ENCODE measurements around the gene CD276.
"Not testable (repeated sequence)": the region's sequence is repeated elsewhere in the genome, so short reads cannot be mapped to it uniquely, and the experiment has no call there.

Gene CD276

DNA sequence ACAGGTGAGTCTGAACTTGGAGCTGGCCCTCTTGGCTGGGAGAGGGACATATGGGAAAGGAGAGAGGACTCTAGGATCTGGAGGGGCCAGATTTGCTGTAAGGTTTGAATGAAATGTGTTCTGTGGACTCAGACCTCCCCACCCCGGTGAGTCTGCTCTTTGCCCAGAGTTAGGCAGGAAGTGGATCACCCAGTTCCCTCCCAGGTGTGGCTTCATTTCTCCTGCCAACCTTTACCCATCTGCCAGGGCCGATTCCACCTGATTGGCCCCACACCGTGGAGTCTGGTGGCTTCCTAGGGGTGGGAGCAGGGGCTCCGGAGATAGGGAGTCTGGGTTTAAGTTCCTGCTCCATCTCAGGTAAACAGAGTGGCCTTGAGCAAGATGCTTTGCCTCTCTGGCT, 25.5 kb downstream of the CD276 start:
- DNase-seq (ENCODE audit: low read depth in 2 of 2) = no peak

DNA sequence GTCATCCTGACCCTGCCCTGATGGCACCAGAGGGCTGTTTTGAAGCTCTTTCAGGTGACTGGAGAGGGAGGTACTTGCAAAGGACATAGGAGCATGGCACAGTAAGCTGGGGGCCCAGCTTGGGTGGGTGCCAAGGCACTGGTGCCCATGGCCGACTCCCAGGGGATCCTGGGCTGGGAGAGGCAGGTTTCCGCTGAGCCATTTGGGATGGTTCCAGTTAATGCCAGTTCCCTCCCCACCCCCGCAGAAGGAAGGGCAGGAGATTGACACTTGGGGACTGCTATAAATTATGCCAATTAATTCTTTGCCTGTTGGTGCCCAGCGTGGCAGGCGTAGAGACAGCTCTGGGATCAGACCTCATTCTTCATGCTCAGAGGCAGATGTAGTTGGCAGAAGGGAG, 26.1 kb downstream of the CD276 start:
- DNase-seq (ENCODE audit: low read depth in 2 of 2) = no peak

DNA sequence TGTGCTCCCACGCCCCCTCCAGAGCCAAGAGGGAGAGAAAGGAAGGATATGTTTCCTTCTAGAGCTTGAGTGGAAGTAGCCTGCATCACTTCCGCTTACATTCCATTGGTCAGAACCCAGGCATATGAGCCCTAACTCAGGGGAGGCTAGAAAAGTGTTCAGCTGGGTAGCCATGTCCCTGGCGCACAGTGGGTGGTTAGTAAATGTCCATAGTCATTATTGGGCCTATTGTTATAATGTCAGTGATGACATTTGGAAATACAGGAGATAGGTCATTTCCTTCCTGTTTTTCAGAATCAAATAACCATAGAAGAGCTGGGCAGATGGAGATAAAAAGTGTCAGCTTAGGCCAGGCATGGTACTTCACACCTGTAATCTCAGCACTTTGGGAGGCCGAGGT, 27.3 kb downstream of the CD276 start:
- DNase-seq (ENCODE audit: low read depth in 2 of 2) = no peak

DNA sequence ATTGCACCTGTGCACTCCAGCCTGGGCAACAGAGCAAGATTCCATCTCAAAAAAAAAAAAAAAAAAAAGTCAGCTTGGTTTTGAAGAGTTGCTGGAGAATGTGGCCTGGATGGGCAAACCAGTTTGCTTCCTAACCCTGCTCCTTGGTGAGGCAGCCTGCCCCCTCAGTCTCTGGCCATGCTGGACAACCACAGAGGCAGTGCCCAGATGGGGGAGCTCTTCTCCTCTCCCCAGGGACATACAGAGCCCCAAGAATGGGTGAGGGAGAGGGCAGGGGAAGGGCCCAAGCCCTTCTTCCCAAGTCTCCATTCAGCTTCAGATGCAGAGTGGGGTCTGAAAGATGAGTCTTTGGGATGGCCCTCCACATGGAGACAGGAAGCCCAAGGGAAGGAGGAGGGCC, 27.9 kb downstream of the CD276 start:
- DNase-seq (ENCODE audit: low read depth in 2 of 2) = no peak

DNA sequence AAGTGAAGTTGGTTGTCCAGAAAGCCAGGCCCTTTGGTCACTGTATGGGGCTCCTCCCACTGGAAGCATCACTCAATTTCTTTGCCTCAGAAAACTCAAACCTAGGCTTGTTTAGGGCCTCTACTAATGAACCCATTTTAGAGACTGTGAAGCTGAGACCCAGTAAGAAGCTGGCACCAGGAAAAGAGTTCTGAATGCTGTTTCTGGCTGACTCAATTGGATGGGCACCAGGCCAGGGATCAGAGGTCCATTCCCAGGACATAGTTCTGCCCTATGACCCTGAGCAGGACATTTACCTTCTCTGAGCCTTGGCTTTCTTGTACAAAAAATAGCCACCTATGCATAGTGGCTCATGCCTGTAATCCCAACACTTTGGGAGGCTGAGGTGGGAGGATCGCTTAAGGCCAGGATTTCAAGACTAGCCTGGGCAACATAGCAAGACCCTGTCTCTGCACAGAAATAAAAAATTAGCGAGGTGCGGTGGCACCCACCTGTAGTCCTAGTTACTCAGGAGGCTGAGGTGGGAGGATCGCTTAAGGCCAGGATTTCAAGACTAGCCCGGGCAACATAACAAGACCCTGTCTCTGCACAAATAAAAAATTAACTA, 30.6 kb downstream of the CD276 start:
- no peak for DNase-seq (ENCODE audit: low read depth in 2 of 2)

DNA sequence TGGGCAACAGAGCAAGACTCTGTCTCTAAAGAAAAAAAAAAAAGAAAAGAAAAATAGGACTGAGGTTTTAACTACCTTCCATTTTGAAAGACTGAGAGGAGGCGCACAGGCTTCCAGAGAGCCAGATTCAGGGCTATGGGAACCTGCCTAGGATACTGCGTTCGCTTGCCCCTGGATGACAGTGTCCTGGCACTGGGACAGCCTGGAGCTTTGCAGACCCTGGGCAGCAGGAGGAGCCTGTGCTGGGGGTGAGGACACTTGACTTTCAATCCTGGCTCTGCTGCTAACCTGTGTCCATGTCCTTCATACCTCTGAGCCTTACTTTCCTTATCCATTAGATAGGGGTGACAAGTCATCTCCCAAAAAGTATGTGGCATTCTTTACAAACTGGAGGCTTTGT, 31.2 kb downstream of the CD276 start:
- no peak for DNase-seq (ENCODE audit: low read depth in 2 of 2)

DNA sequence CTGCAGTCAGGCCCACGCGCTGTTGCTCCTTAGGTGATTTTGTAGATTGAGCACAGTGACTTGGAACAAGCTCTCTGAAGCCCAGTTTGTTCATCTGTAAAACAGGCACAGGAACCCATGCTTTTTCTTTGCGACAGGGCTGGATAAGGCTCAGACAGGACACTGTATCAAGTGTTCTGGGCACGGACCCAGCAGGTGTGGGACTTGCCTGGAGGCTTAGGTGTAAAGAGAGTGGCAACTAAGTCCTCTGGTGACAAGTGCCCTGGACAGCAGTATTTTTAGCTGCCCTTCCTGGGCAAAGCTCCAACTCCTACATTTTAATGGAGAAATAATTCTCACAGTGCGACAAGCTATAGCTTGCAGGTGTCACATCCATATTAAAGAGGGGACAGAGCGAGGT, 32.2 kb downstream of the CD276 start:
- DNase-seq (ENCODE audit: low read depth in 2 of 2) = no peak

DNA sequence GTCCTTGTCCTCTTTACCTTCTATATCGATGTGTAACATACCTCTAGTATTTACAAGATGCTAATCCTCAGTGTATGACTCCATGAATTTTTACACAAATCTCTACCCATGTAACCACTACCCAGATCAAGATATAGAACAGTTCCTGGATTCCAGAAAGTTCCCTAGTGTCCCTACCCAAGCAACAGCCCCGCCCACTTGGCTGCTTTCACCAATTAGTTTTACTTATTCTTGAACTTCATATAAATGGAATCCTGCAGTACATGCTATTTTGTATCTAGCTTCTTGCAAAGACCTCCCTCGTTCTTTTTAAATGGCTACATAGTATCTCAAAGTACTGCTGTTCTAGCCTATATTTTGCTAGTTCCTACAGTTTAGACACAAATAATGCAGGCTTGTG, 33.0 kb downstream of the CD276 start:
- no peak for DNase-seq (ENCODE audit: low read depth in 2 of 2)

DNA sequence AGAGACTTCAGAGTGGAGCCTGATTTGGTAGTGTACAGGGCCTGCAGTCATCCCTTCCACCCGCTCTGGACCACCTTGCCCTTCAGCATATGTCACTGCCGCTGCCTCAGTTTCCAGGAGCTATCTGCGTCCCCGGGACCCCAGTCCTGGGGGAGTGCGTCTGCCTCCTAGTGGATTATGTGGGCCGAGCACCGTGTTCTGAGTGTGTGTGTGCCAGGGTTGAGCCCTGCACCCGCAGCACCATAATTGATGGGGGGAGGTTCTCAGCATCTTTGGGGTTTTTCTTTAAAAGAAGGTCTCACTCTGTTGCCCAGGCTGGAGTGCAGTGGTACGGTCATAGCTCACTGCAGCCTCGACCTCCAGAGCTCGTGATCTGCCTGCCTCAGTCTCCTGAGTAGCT, 33.6 kb downstream of the CD276 start:
- no peak for DNase-seq (ENCODE audit: low read depth in 2 of 2)

DNA sequence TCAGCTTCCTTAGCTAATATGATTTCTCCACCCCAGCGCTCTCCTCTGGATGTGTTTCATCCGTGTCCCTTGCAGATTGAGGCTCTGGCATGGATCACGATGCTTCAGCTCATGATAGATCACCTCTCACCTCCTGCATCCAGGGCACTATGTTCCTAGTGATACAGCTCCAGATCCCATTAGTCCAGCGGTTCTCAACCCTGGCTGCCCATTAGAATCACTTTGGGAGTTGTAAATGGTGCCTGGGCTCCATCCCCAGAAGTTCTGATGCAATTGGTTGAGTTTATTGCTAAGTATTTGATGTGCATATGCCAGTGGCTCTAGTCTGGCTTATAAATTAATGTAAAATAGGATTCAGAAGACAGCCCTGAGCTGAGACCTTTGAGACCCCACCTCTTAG, 34.5 kb downstream of the CD276 start:
- DNase-seq (ENCODE audit: low read depth in 2 of 2) = no peak

DNA sequence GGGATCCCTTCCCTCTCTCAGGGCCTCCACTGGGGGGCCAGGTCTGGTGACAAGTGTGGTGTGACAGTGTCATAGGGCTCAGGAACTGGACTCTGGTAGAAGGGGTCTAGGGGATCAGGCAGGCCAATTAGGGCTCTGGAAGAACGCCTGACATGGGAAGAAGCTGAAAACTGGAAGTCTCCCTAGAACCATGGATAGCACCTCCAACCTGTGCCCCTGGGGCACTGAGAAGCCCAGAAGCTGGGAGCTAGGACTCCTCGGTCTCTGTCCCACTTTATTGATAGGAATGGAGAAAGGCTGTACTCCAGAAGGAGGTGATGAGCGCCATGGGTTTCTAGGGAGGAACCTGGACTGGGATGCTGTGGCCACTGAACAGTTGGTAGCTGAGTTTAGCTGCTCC, 38.2 kb downstream of the CD276 start:
- no peak for DNase-seq (ENCODE audit: low read depth in 2 of 2)

DNA sequence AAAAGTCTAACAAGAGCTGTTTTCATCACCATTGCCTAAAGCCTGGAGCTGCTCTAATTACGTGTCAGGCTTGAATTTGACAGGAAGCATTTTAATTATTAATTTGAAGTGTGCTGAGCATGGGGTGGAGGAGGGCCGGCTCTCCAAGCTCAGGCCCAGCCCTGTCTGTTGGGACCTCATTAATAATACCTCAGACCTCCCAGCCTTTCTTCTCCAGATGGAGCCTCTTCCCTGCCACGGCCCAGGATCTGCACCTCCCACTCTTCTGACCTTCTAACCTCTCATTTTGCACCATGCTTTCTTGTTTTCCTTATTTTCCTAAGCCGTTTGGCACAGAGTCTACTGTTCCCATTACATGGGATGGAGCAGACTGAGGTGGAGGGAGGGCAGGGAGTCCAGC, 39.0 kb downstream of the CD276 start:
- no peak for DNase-seq (ENCODE audit: low read depth in 2 of 2)

DNA sequence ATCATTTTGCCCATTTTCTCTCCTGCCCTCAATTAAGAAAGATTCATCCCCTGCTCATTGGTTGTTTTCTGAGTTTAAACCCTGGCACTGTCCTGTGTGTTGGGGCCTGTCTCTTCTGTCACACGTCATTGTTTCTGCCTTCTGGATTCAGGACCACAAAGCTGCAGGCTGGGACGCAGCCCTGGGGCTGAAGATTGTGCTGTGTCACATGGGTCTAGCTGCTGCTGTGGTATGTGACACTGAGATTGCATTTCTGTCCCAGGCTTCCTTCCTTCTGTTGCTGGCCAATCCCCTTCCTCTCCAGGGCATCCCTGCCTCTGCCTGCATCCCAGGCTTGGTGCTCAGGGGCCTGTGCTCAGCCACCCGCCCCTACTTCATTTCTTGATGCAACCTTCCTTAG, 40.0 kb downstream of the CD276 start:
- no peak for DNase-seq (ENCODE audit: low read depth in 2 of 2)

DNA sequence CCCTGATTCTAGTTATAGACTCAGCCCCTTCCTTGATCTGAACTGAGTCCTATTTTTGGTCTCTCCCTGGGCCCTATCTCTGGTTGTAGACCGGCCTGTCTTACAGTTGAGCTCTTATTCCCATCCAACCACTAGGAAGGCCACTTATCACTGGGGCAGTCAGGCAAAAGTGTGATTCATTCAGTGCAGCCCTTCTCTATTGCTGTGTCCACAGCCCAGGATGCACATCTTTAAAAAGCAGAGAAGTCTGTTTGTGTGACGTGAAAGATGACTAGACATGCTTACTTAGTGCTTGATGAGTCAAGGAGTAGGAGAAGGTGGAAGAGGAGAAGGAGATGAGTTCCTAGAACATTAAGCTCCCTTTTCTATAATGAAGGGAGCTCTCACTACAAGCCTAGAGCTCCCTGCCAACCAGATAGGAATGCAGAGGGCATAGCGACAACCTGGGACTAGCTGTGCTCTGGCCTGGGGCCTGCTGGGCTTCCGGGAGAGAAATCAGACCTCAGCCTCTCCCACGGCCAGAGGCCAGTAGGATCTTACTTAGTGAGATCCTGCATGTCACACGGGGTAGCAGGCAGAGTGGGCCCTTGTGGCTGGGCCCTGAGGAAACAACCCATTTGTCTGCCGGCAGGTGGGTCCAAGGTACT, 43.3 kb downstream of the CD276 start:
- DNase-seq (ENCODE audit: low read depth in 2 of 2) = no peak

DNA sequence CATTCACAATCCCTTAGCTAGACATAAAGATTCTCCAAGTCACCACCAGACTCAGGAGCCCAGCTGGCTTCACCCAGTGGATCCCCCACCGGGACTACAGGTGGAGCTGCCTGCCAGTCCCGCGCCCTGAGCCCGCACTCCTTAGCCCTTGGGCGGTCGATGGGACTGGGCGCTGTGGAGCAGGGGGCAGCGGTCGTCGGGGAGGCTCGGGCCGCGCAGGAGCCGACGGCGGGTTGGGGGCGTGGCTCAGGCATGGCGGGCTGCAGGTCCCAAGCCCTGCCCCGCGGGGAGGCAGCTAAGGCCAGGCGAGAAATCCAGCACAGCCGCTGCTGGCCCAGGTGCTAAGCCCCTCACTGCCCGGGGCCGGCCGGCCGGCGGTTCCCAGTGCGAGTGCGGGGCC, 47.9 kb downstream of the CD276 start:
- DNase-seq (ENCODE audit: low read depth in 2 of 2) = not testable (repeated sequence)

DNA sequence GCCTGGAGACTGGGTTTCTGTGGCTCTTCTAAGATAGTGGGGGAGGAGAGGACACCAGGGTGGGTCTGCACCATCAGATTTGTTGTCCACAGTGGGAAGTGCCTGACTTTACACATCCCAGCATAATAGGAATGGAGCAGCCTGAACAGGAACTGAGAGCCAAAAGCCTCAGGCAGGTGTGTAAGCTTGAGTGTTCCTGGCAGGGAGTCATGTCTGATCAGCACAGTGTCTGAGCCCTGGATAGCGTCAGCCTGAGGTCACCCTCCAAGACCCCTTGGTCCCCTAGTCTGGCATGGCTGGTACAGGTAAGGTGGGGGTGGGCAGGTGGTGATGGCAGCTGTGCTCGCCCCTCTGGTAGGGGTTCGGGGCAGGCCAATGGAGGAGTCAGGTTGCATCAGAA, 48.7 kb downstream of the CD276 start:
- no peak for DNase-seq (ENCODE audit: low read depth in 2 of 2)

DNA sequence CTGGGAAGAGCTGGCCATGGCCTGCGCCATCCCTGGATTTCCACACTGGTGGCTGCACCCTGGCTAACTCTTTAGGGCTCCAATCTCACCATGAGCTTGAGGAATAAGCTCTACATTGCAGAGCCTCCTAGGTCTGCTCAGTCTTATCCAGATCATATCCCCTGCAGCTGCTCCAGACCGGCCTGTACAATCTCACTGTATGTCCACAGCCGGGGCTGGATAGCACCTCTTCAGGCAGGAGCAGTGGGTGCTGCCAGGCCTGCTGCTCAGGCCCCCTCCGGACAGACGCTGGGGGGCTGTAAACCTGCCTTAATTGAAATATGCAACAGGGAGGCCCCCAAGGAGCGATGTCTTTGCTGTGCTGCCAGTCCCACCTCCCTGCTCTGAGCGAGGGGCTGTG, 53.4 kb downstream of the CD276 start:
- no peak for DNase-seq (ENCODE audit: low read depth in 2 of 2)

DNA sequence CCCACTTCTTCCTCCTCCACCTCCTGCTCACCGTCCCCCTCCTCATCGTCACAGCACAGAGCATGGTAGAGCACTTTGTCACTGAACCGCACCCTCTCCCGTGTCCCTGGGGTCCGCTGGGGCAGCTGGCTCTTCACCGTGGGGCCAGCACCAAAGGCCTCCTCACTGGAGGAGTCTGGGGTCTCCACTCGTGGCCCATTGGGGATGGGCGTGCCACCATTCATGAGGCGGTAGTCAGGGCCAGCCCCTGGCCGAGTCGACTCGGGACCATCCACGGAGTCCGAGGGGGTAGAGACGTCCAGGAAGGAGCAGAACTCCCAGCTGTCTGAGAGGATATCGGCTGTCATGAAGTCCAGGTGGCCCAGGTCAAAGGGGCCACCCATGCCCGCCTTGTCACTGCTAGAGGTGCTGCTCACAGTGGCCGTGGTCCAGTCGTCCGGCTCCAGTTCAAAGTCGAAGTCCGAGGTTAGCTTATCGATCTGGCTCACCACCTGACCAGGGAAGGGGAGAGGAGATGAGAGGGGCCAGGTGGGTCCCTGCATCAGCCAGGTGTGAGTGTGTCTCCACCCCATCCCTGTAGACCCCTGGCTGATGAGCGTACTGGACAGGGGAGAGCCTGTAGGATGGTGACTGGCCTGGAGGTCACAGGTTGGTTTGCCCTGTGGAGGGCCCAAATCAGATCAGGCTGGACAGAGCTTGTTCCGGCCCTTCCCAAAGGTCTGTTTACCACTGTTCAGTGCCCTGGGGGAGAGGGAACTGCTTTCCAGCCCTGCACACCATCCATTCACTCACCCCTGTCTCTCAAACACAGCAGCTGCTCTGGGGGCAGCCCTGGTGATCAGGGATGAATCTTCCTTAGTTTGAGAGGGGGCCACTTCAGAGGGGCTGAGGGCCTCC, 56.2 kb downstream of the CD276 start:
- no peak for DNase-seq (ENCODE audit: low read depth in 2 of 2)

DNA sequence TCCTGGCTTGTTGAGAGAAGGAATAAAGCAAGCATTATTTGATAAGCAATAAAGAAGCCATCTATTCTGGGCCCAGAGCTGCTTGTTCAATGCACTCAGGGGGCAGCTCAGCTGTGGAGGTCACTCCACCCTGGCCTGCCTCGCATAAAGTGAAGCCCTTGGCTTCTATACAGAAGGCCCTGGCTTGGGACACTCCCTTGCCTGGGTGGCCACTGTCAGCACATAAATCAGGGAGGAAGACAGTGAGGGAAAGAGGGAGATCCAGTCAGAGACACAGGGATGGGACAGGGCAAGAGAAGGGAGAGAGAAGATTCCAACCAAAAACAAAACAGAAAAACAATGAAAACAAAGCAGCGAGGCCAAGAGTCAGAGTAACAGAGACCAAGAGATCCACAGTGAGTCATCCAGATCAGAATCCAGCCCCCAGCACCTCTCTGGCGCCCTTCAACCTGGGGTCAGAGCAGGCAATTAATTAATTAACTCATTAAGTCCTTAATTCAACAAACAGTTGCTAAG, 57.2 kb downstream of the CD276 start:
- DNase-seq (ENCODE audit: low read depth in 2 of 2) = no peak

DNA sequence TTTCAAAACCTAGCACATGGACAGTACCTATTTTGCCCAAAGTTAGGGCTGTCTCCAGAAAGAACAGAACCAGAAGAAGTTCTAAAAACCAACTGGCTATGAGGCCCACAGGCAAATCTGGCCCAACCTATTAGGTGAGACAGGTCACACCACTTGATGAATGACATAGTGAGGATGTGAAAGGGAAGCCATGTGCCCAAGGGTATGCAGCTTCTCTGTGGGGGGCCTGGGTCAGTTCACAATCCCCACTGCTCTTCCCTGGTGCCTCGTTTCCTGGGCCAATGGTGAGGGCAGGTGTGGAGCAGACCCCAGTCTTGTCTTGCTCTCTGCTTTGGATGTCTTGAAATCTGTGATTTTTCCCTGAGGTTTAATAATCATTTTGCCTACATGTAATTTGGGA, 60.1 kb downstream of the CD276 start:
- no peak for DNase-seq (ENCODE audit: low read depth in 2 of 2)

DNA sequence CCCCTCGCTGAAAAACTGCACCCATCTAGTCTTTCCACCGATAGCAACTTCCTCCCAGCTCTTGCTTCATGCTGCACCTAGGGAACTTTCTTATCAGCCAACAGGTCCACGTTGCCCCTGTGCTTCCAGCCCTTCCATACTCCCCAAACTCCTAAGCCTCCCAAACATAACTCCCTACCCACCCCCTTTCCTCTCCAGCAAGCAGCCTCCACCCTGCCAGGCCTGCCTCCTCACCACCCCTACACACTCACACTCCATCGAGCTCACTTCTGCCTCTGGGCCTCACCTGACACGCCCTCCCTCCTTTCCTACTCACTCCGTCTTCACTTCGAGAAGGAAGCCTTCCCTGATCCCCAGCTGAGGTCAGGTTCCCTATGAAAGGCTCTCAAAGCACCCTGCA, 60.9 kb downstream of the CD276 start:
- DNase-seq (ENCODE audit: low read depth in 2 of 2) = no peak

DNA sequence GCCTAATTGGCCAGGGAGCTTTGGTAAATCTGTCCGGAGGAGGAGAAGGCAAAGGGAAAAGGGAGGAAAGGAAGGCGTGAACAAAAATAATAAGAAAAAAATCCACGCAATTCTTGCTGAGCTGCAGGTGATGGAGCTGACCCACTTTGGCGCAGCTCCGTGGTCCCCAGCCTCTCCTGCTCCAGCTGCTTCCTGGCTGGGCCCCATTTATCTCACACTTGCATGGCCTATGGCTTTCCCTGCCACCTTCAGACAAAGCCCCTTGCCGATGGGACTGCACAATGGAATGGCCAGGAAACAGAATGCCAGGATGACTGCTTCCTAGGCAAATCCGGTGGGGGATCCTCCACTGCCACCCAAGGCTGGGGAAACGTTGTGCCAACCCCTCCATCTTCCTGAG, 62.1 kb downstream of the CD276 start:
- DNase-seq (ENCODE audit: low read depth in 2 of 2) = no peak

DNA sequence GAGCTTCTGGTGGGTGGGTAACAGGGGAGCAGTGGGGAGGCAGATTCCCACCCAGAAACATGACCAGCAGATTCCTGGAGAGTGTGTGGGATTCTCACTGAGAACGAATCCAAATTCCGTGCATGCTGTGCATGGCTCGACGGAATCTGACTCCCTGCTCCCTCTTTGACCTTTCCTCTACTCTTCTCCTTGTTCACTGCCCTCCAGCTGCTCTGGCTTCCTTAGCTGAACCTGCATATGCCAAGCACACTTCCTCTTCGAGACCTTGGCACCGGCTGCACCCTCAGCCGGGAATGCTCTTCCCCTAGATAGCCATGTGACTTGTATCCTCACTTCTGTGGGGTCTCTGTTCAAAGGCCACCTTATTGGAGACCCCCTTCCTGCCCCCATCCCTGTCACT, 62.7 kb downstream of the CD276 start:
- DNase-seq (ENCODE audit: low read depth in 2 of 2) = no peak
